Astrocyte (in vitro differentiated cells and primary cell): Measurements from ENCODE around the gene MAML2. TPM values are rescaled to one million over a fixed set of nuclear protein-coding genes. Genes with fewer than 3 reads are reported as not detected.
A peak's percentile ranks its signal among the peaks of the same experiment; 100 is the strongest.

Experiments used
- DNase-seq: peaks from one replicate; pipeline ENCODE4 v3.0.0-alpha.2; 2010; ENCODE audit warnings: low read depth
- FAIRE-seq: peaks from 2 replicates; lab custom pipeline; 2011; peaks lifted over from hg19 to GRCh38; lab: Jason Lieb, UNC
- H2AFZ ChIP-seq: 2 replicates; pipeline ENCODE4 v1.6.0; 2012; ENCODE audit warnings: low read depth, low read length, inconsistent platforms
- H3K27ac ChIP-seq: 2 replicates; pipeline ENCODE4 v1.5.1; 2011; ENCODE audit warnings: low read depth, low read length, inconsistent platforms
- H3K27me3 ChIP-seq: 2 replicates; pipeline ENCODE4 v1.6.0; 2011; ENCODE audit warnings: low read length, inconsistent platforms; ENCODE audit not compliant: insufficient read depth
- H3K36me3 ChIP-seq: 2 replicates; pipeline ENCODE4 v1.5.1; 2011; ENCODE audit warnings: low read length, inconsistent platforms; ENCODE audit not compliant: insufficient read depth
- H3K4me1 ChIP-seq: 2 replicates; pipeline ENCODE4 v1.5.1; 2011; ENCODE audit warnings: low read length, inconsistent platforms; ENCODE audit not compliant: insufficient read depth
- H3K4me2 ChIP-seq: 2 replicates; pipeline ENCODE4 v1.6.0; 2012; ENCODE audit warnings: low read length, inconsistent platforms
- H3K4me3 ChIP-seq: 2 replicates; pipeline ENCODE4 v1.5.1; 2011; ENCODE audit warnings: low read depth, mild to moderate bottlenecking, low read length, inconsistent platforms; ENCODE audit not compliant: insufficient read depth
- H3K79me2 ChIP-seq: 2 replicates; pipeline ENCODE4 v1.6.0; 2012; ENCODE audit warnings: mild to moderate bottlenecking, low read length, inconsistent platforms; ENCODE audit not compliant: insufficient read depth
- H3K9ac ChIP-seq: 2 replicates; pipeline ENCODE4 v1.6.0; 2012; ENCODE audit warnings: mild to moderate bottlenecking, low read length, inconsistent platforms
- H3K9me3 ChIP-seq: 2 replicates; pipeline ENCODE4 v1.5.1; 2012; ENCODE audit warnings: low read depth, mild to moderate bottlenecking, low read length, inconsistent platforms; ENCODE audit not compliant: insufficient read depth
- H4K20me1 ChIP-seq: 2 replicates; pipeline ENCODE4 v1.6.0; 2012; ENCODE audit warnings: low read length, inconsistent platforms; ENCODE audit not compliant: insufficient read depth
- H3K27ac Mint-ChIP-seq: one replicate; pipeline ENCODE4 v1.8.0; 2021; ENCODE audit warnings: mild to moderate bottlenecking, mixed read lengths; ENCODE audit not compliant: unreplicated experiment
- H3K27me3 Mint-ChIP-seq: one replicate; pipeline ENCODE4 v1.8.0; 2021; ENCODE audit warnings: low read depth, mixed read lengths; ENCODE audit not compliant: unreplicated experiment
- H3K36me3 Mint-ChIP-seq: one replicate; pipeline ENCODE4 v1.8.0; 2021; ENCODE audit warnings: low read depth, mixed read lengths; ENCODE audit not compliant: unreplicated experiment
- H3K4me1 Mint-ChIP-seq: one replicate; pipeline ENCODE4 v1.8.0; 2021; ENCODE audit warnings: low read depth, mixed read lengths; ENCODE audit not compliant: unreplicated experiment
- H3K4me3 Mint-ChIP-seq: one replicate; pipeline ENCODE4 v1.8.0; 2021; ENCODE audit warnings: mild to moderate bottlenecking, moderate library complexity, mixed read lengths; ENCODE audit not compliant: unreplicated experiment
- H3K9me3 Mint-ChIP-seq: one replicate; pipeline ENCODE4 v1.8.0; 2021; ENCODE audit warnings: mild to moderate bottlenecking, mixed read lengths; ENCODE audit not compliant: unreplicated experiment
- CTCF ChIP-seq: IDR thresholded peaks from 2 replicates; pipeline ENCODE4 v1.5.1; 2011; ENCODE audit warnings: low read depth, mild to moderate bottlenecking, inconsistent platforms, low read length, moderate library complexity; ENCODE audit not compliant: insufficient read depth
- EZH2 ChIP-seq: IDR thresholded peaks from 2 replicates; pipeline ENCODE4 v1.6.1; 2012; ENCODE audit warnings: mild to moderate bottlenecking, low read length, inconsistent platforms; ENCODE audit not compliant: insufficient read depth
- total RNA-seq: library from RNA; stranded (reverse); gene quantifications from 2 replicates; pipeline ENCODE4 v1.2.1, GENCODE V29; 2021

MAML2 gene
- total RNA-seq, 1 donor from 2014 or later = 27.4 TPM

- H3K27me3 ChIP-seq = no peaks in the 10 kb centered on the region
- peak overlapping the region; percentile 77 for H3K4me2 ChIP-seq
- no peaks in the 10 kb centered on the region for H3K9me3 ChIP-seq
- no peaks in the 10 kb centered on the region for H3K27me3 Mint-ChIP-seq
- FAIRE-seq (no peak), DNase-seq (peak; percentile 75)
- H3K79me2 ChIP-seq = peaks cover 44% of the 10 kb centered on the region
- H3K4me3 Mint-ChIP-seq = peak overlapping the region; percentile 0
- TF ChIP-seq EZH2 (no peak), CTCF (no peak)
- peak overlapping the region; percentile 6 for H3K4me3 ChIP-seq
- peak overlapping the region; percentile 77 for H3K27ac Mint-ChIP-seq
- H3K4me1 Mint-ChIP-seq = peaks cover 52% of the 10 kb centered on the region
- peak overlapping the region; percentile 96 for H3K27ac ChIP-seq
- H3K9ac ChIP-seq = peak overlapping the region; percentile 82
- H3K36me3 Mint-ChIP-seq = peaks cover 7% of the 10 kb centered on the region
- H2AFZ ChIP-seq = no peak overlapping the region
- H3K9me3 Mint-ChIP-seq = no peaks in the 10 kb centered on the region
- H3K36me3 ChIP-seq = no peaks in the 10 kb centered on the region
- peaks cover 38% of the 10 kb centered on the region for H3K4me1 ChIP-seq
- H4K20me1 ChIP-seq = no peaks in the 10 kb centered on the region
These were observed 154.6 kb downstream of the MAML2 start for GRCh38 chr11:96188243-96189006.

GRCh38 chr11:96187822-96188221 lies 155.2 kb downstream of the MAML2 start:
- H4K20me1 ChIP-seq = no peaks in the 10 kb centered on the region
- H3K79me2 ChIP-seq = peaks cover 42% of the 10 kb centered on the region
- no peaks in the 10 kb centered on the region for H3K36me3 ChIP-seq
- peaks cover 52% of the 10 kb centered on the region for H3K4me1 Mint-ChIP-seq
- H2AFZ ChIP-seq = no peak overlapping the region
- H3K9me3 Mint-ChIP-seq = no peaks in the 10 kb centered on the region
- H3K9ac ChIP-seq = peak overlapping the region; percentile 82
- H3K27me3 Mint-ChIP-seq = no peaks in the 10 kb centered on the region
- no peaks in the 10 kb centered on the region for H3K27me3 ChIP-seq
- H3K36me3 Mint-ChIP-seq = peaks cover 7% of the 10 kb centered on the region
- peak overlapping the region; percentile 6 for H3K4me3 ChIP-seq
- no peak for TF ChIP-seq CTCF
- TF ChIP-seq EZH2 = no peak
- H3K4me1 ChIP-seq = peaks cover 38% of the 10 kb centered on the region
- FAIRE-seq (peak; percentile 89), DNase-seq (peak; percentile 96)
- peak overlapping the region; percentile 77 for H3K27ac Mint-ChIP-seq
- peak overlapping the region; percentile 77 for H3K4me2 ChIP-seq
- H3K9me3 ChIP-seq = no peaks in the 10 kb centered on the region
- no peak overlapping the region for H3K4me3 Mint-ChIP-seq
- peak overlapping the region; percentile 96 for H3K27ac ChIP-seq

- peak overlapping the region; percentile 96 for H3K27ac ChIP-seq
- H3K27me3 ChIP-seq = no peaks in the 10 kb centered on the region
- peaks cover 5% of the 10 kb centered on the region for H3K36me3 Mint-ChIP-seq
- no peak overlapping the region for H3K4me3 ChIP-seq
- no peak overlapping the region for H3K4me3 Mint-ChIP-seq
- H3K27me3 Mint-ChIP-seq = no peaks in the 10 kb centered on the region
- DNase-seq (no peak), FAIRE-seq (no peak)
- H3K4me2 ChIP-seq = peak overlapping the region; percentile 3
- H3K9ac ChIP-seq = peak overlapping the region; percentile 82
- H3K9me3 ChIP-seq = no peaks in the 10 kb centered on the region
- no peaks in the 10 kb centered on the region for H4K20me1 ChIP-seq
- H3K27ac Mint-ChIP-seq = peak overlapping the region; percentile 77
- peaks cover 54% of the 10 kb centered on the region for H3K4me1 Mint-ChIP-seq
- H3K9me3 Mint-ChIP-seq = no peaks in the 10 kb centered on the region
- peaks cover 38% of the 10 kb centered on the region for H3K4me1 ChIP-seq
- no peaks in the 10 kb centered on the region for H3K36me3 ChIP-seq
- no peak overlapping the region for H2AFZ ChIP-seq
- TF ChIP-seq EZH2 = no peak
- no peak for TF ChIP-seq CTCF
- H3K79me2 ChIP-seq = peaks cover 40% of the 10 kb centered on the region
These were observed 156.2 kb downstream of the MAML2 start for GRCh38 chr11:96186806-96187205.
